Thyroid gland (tissue), 4 donors: Measurements from ENCODE around the gene RHOT1. TPM values are rescaled to one million over a fixed set of nuclear protein-coding genes. Genes with fewer than 3 reads are reported as not detected.
"Not testable (repeated sequence)": the region's sequence is repeated elsewhere in the genome, so short reads cannot be mapped to it uniquely, and the experiment has no call there.

Source experiments
- DNase-seq, 2 donors: peaks; one replicate each; pipeline ENCODE4 v3.0.0-alpha.2; 2019
- H3K27ac ChIP-seq, 3 donors: fragments of 200-600 bp; sonication (generic); 1 replicate in 2 of 3; 2 replicates in 1 of 3; pipeline ENCODE4 v1.5.1; 2016 to 2019; ENCODE audit warnings: mild to moderate bottlenecking in 1 of 3, moderate library complexity in 1 of 3
- H3K27me3 ChIP-seq: fragments of 200-600 bp; sonication (generic); one replicate; pipeline ENCODE4 v1.5.1; 2019
- H3K36me3 ChIP-seq, 2 donors: fragments of 200-600 bp; sonication (generic); one replicate each; pipeline ENCODE4 v1.5.1; 2016 to 2019
- H3K4me1 ChIP-seq, 2 donors: fragments of 200-600 bp; sonication (generic); one replicate each; pipeline ENCODE4 v1.5.1; 2017 to 2019
- H3K4me3 ChIP-seq, 3 donors: fragments of 200-600 bp; sonication (generic); replicated peaks in 1 of 3; 1 replicate in 2 of 3; 2 replicates in 1 of 3; pipeline ENCODE4 v1.5.1; 2016; ENCODE audit warnings: mild to moderate bottlenecking in 1 of 3
- H3K9me3 ChIP-seq: fragments of 200-600 bp; sonication (generic); one replicate; pipeline ENCODE4 v1.5.1; 2017
- POLR2A ChIP-seq, 2 donors: fragments of 450-650 bp; IDR thresholded peaks; one replicate each; pipeline ENCODE4 v1.6.1; 2017; ENCODE audit warnings: antibody characterized with exemption in 2 of 2, mild to moderate bottlenecking in 2 of 2, moderate library complexity in 1 of 2
- WGBS, 2 donors: methylation state at CpG; one replicate each; pipeline ENCODE4 v1.1.5; 2017; 5-methylcytosine and 5-hydroxymethylcytosine counted together
- intact Hi-C: fragments of 100-400 bp; cut with DNase I; formaldehyde crosslinking; loops from one replicate; pipeline ENCODE4 v1.15.1; 2023
- total RNA-seq, 4 donors: library from RNA; depleted of rRNA; stranded (reverse); fragments of >200 nt; gene quantifications; one replicate each; pipeline ENCODE4 v1.2.3, GENCODE V29; 2016
- TF ChIP-seq, protein P1 (sequence below), 6 experiments: fragments of 200-600 bp in 3 of 6; fragments of 450-650 bp in 3 of 6; sonication (generic) in 3 of 6; IDR thresholded peaks; one replicate each; pipeline ENCODE4 v1.5.1; 2016 to 2019; ENCODE audit warnings: antibody characterized with exemption in 6 of 6, mild to moderate bottlenecking in 2 of 6, inconsistent platforms in 1 of 6, moderate library complexity in 1 of 6

Gene RHOT1
- total RNA-seq, 4 donors from 2014 or later: 45.1 to 59.1 (median 51.4) TPM

DNA sequence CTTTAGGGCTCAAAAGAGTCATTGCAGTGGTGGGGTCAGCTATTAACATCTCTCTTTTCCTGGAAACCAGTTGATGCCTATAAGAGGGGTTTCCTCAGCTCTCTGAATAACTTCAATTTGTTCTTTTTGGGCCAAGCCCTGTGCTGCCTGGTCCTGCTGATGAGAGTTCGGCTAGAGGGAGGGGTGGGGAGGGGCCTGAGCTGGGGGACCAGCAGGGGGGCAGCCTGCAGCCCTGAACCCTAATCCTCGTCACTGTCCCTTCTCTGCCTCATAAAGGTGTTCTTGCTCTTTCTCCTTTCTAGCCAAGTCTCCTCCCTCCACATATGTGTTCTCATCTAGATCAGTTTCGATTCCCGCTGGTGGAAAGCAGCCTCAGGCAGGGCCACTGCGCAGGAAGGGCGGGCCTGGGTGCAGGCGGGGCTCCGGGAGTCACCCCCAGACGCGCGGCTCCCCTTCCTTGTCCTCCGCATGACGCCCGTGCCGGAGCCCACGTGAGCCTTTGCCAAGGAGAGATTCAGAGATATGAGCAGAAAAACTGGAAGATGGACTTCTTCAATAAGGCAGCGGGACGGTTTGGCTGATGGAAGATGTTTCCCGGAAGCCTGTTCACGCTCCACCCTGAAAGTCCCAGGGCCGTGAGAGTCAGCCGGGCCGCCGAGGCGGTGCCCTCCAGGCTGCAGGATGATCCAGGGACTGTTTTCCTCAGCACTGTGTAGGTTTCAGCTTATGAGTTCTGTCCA is 15.0 kb upstream of the RHOT1 start:
- Histone ChIP-seq H3K4me1 (peaks cover 8 to 11% of the 10 kb centered on the region in 2 donors), H3K27me3 (no peaks in the 10 kb centered on the region), H3K36me3 (no peaks in the 10 kb centered on the region), H3K9me3 (no peaks in the 10 kb centered on the region), H3K27ac (peak overlapping the region; percentile 57 to 94 (median 89)), H3K4me3 (peak overlapping the region; percentile 47 to 94 (median 52))
- intact Hi-C loops: no loop called here
- peak; percentile 72 to 74 for DNase-seq
- peak in 1 of 2 donors; percentile 52 for TF ChIP-seq POLR2A (IDR thresholded peaks at IDR 0.05)
- TF ChIP-seq, protein P1, sequence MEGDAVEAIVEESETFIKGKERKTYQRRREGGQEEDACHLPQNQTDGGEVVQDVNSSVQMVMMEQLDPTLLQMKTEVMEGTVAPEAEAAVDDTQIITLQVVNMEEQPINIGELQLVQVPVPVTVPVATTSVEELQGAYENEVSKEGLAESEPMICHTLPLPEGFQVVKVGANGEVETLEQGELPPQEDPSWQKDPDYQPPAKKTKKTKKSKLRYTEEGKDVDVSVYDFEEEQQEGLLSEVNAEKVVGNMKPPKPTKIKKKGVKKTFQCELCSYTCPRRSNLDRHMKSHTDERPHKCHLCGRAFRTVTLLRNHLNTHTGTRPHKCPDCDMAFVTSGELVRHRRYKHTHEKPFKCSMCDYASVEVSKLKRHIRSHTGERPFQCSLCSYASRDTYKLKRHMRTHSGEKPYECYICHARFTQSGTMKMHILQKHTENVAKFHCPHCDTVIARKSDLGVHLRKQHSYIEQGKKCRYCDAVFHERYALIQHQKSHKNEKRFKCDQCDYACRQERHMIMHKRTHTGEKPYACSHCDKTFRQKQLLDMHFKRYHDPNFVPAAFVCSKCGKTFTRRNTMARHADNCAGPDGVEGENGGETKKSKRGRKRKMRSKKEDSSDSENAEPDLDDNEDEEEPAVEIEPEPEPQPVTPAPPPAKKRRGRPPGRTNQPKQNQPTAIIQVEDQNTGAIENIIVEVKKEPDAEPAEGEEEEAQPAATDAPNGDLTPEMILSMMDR (IDR thresholded peaks at IDR 0.05): no peak
- 0% methylated on average over 23 to 25 of the region's 25 CpGs for WGBS, 2 donors

DNA sequence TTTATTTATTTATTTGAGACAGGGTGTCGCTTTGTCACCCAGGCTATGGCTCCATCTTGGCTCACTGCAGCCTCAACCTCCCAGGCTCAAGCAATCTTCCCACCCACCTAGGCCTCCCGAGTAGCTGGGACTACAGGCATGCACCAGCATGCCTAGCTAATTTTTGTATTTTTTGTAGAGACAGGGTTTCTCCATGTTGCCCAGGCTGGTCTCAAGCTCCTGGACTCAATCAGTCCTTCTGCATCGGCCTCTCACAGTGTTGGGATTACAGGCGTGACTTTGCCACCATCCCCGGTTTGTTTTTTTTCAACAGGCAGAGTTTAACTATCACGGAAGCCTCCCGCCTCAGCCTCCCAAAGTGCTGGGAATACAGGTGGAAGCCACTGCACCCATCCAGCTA is 13.8 kb upstream of the RHOT1 start:
- H3K27me3 ChIP-seq, DNase-seq, H3K27ac ChIP-seq, H3K9me3 ChIP-seq, intact Hi-C loops, H3K36me3 ChIP-seq, H3K4me3 ChIP-seq: not testable (repeated sequence)
- 76 to 80% methylated on average over 7 of the region's 7 CpGs for WGBS, 2 donors
- H3K4me1 ChIP-seq: peaks cover 8 to 11% of the 10 kb centered on the region in 2 donors

- H3K4me1 ChIP-seq, H3K36me3 ChIP-seq, H3K9me3 ChIP-seq, H3K27me3 ChIP-seq, H3K27ac ChIP-seq, intact Hi-C loops, H3K4me3 ChIP-seq: not testable (repeated sequence)
- TF ChIP-seq, protein P1 (IDR thresholded peaks at IDR 0.05): peak in 3 of 6 experiments; percentile 42 to 46 (median 42)
- WGBS, 2 donors: 46 to 51% methylated on average over 14 of the region's 14 CpGs
- peak; percentile 47 to 61 for DNase-seq
Observed at GRCh38 chr17:32135497-32136117, 6.7 kb upstream of the RHOT1 start.

GRCh38 chr17:32136856-32137255 is 5.4 kb upstream of the RHOT1 start:
- no peaks in the 10 kb centered on the region for H3K4me1 ChIP-seq
- intact Hi-C loops: no loop called here
- no peak for DNase-seq
- TF ChIP-seq, protein P1 (IDR thresholded peaks at IDR 0.05): no peak
- no peak for TF ChIP-seq POLR2A (IDR thresholded peaks at IDR 0.05)
- H3K27me3 ChIP-seq: no peaks in the 10 kb centered on the region
- H3K36me3 ChIP-seq: no peaks in the 10 kb centered on the region
- WGBS, 2 donors: 100% methylated on average over 1 of the region's 1 CpG
- no peak overlapping the region for H3K4me3 ChIP-seq
- H3K9me3 ChIP-seq: no peaks in the 10 kb centered on the region
- H3K27ac ChIP-seq: no peak overlapping the region

- H3K9me3 ChIP-seq, DNase-seq, H3K4me3 ChIP-seq, intact Hi-C loops, H3K36me3 ChIP-seq, H3K27ac ChIP-seq, H3K27me3 ChIP-seq: not testable (repeated sequence)
- 92 to 96% methylated on average over 5 of the region's 5 CpGs for WGBS, 2 donors
- H3K4me1 ChIP-seq: peaks cover 12 to 13% of the 10 kb centered on the region in 2 donors
Observed at GRCh38 chr17:32139504-32139903, 2.8 kb upstream of the RHOT1 start.

DNA sequence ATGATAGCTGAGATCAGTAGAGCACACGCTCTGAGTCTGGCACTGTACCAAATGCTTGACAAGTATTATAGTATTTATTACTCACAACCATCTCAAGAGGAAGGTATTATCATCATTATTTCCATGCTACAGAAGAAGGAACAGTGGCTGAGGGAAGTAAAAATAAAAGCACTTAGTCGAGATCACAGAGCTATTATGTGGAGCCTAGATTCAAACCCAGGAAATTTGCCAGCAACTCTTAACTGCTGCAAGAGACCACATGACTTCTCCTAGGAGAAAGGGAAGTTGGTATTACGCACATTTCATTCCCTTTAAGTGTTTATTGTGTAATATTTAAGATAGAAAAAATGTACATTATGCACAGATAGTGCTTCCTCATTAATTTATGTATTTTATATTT is 1.0 kb upstream of the RHOT1 start:
- DNase-seq: peak; percentile 50 to 67
- Histone ChIP-seq H3K27me3 (no peaks in the 10 kb centered on the region), H3K9me3 (no peaks in the 10 kb centered on the region), H3K27ac (peak overlapping the region; percentile 91 to 96 (median 96)), H3K36me3 (no peaks in the 10 kb centered on the region), H3K4me3 (peak overlapping the region in 2 of 3 donors; percentile 34 to 94), H3K4me1 (peaks cover 14 to 17% of the 10 kb centered on the region in 2 donors)
- TF ChIP-seq, protein P1 (IDR thresholded peaks at IDR 0.05): no peak
- TF ChIP-seq POLR2A (IDR thresholded peaks at IDR 0.05): no peak
- intact Hi-C loops: no loop called here
- 14 to 16% methylated on average over 3 of the region's 3 CpGs for WGBS, 2 donors
